Spleen (tissue), 11 donors: ENCODE results near the gene GTF2H2C. TPM values are rescaled to one million over a fixed set of nuclear protein-coding genes. Genes with fewer than 3 reads are reported as not detected.

ENCODE experiments used
- DNase-seq: peaks from one replicate; pipeline ENCODE4 v3.0.0-alpha.2; 2020
- H3K27ac ChIP-seq, 8 donors: fragments of 200-600 bp; sonication (generic) in 7 of 8; 1 replicate in 4 of 8; 2 replicates in 4 of 8; pipeline versions ENCODE4 v1.5.0 to v1.8.0; 2016 to 2021; ENCODE audit warnings: inconsistent platforms in 4 of 8, mild to moderate bottlenecking in 4 of 8, moderate library complexity in 1 of 8
- H3K27me3 ChIP-seq, 7 donors: fragments of 200-600 bp; sonication (generic) in 6 of 7; replicated peaks in 1 of 7; 1 replicate in 4 of 7; 2 replicates in 3 of 7; pipeline versions ENCODE4 v1.5.0 to v1.8.0; 2016 to 2021; ENCODE audit warnings: inconsistent platforms in 3 of 7, mild to moderate bottlenecking in 1 of 7
- H3K36me3 ChIP-seq, 6 donors: fragments of 200-600 bp; sonication (generic) in 5 of 6; 1 replicate in 4 of 6; 2 replicates in 2 of 6; pipeline versions ENCODE4 v1.5.0 to v1.8.0; 2016 to 2021; ENCODE audit warnings: inconsistent platforms in 2 of 6
- H3K4me1 ChIP-seq, 6 donors: fragments of 200-600 bp; sonication (generic) in 5 of 6; 1 replicate in 3 of 6; 2 replicates in 3 of 6; pipeline versions ENCODE4 v1.5.0 to v1.8.0; 2016 to 2021; ENCODE audit warnings: inconsistent platforms in 3 of 6
- H3K4me3 ChIP-seq, 8 donors: fragments of 200-600 bp; sonication (generic) in 7 of 8; 1 replicate in 4 of 8; 2 replicates in 4 of 8; pipeline versions ENCODE4 v1.5.0 to v1.8.0; 2016 to 2021; ENCODE audit warnings: inconsistent platforms in 4 of 8, mild to moderate bottlenecking in 4 of 8, moderate library complexity in 2 of 8
- H3K9me3 ChIP-seq, 8 donors: fragments of 200-600 bp; sonication (generic) in 7 of 8; 1 replicate in 4 of 8; 2 replicates in 4 of 8; pipeline versions ENCODE4 v1.5.0 to v1.8.0; 2016 to 2021; ENCODE audit warnings: inconsistent platforms in 4 of 8
- POLR2A ChIP-seq, 3 donors: fragments of 450-650 bp; IDR thresholded peaks; one replicate each; pipeline ENCODE4 v1.5.1; 2017; ENCODE audit warnings: antibody characterized with exemption in 3 of 3, mild to moderate bottlenecking in 1 of 3
- POLR2AphosphoS5 ChIP-seq, 3 donors: sonication (generic); formaldehyde crosslinking; IDR thresholded peaks; one replicate each; pipeline ENCODE4 v1.5.1; 2017; ENCODE audit warnings: antibody characterized with exemption in 3 of 3
- WGBS, 5 donors: extraction: QIAGEN DNeasy Blood & Tissue Kit in 3 of 5; methylation state at CpG; one replicate each; pipeline versions ENCODE4 v1.1.5 to v1.1.7; 2013 to 2018; 5-methylcytosine and 5-hydroxymethylcytosine counted together
- intact Hi-C: fragments of 100-400 bp; cut with DNase I; formaldehyde crosslinking; loops from one replicate; pipeline ENCODE4 v1.15.0; 2023; ENCODE audit warnings: low total_unique reads
- polyA plus RNA-seq, 3 donors: library from polyadenylated mRNA; stranded (reverse); fragments of 200-250 nt; gene quantifications; one replicate each; pipeline ENCODE4 v1.2.1, GENCODE V29; 2013
- total RNA-seq, 7 donors: library from RNA; depleted of rRNA in 3 of 7; stranded (reverse); fragments of >200 nt in 3 of 7; fragmentation: NEBNext Ultra II Directional in 4 of 7; extraction: Animal tissue kit (Norgen Biotek cat#: 25700) in 4 of 7; gene quantifications; one replicate each; pipeline versions ENCODE4 v1.1.0 to v1.2.1, GENCODE V29; 2016 to 2021
- TF ChIP-seq, protein P1 (sequence below), 11 experiments: fragments of 200-600 bp in 7 of 11; fragments of 450-650 bp in 4 of 11; sonication (generic) in 4 of 11; IDR thresholded peaks in 8 of 11; conservative IDR thresholded peaks in 3 of 11; 1 replicate in 7 of 11; 2 replicates in 4 of 11; pipeline versions ENCODE4 v1.4.0 to v1.8.0; 2016 to 2021; ENCODE audit warnings: antibody characterized with exemption in 11 of 11, inconsistent platforms in 4 of 11, mild to moderate bottlenecking in 1 of 11
- donor health status: healthy with polysubstance abuse.
- donor health status: DM: no; HTN: no; CAD: no; lungs with moderate emphysema.
- donor health status: DM: no; HTN: no; CAD: no.
- donor health status: Bipolar disorder and iron deficiency.
- donor health status: healthy.
- donor health status: DM: no; HTN: no; CAD: no.
- donor health status: DM: yes; HTN: yes; CAD: no.

GTF2H2C gene
- total and polyA plus RNA-seq, 10 donors: 11.1 to 37.1 (median 24.5) TPM

DNA sequence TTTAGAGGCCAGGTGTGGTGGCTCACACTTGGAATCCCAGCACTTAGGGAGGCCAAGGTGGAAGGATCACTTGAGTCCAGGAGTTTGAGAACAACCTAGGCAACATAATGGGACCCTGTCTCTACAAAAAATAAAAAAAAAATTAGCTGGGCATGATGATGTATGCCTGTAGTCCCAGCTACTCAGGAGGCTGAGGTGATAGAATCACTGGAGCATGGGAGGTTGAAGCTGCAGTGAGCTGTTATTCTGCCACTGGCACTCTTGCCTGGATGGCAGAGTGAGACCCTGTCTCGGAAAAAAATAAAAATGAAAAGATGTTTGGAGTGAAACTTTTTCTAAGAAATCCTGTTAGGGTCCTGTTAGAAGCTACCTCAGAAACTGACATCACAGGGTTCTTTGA lies 43.2 kb upstream of the GTF2H2C start:
- DNase-seq: no peak
- Histone ChIP-seq H3K9me3 (no peaks in the 10 kb centered on the region), H3K4me1 (no peaks in the 10 kb centered on the region), H3K27me3 (no peaks in the 10 kb centered on the region), H3K4me3 (no peak overlapping the region), H3K36me3 (no peaks in the 10 kb centered on the region), H3K27ac (no peak overlapping the region)
- 77 to 100% (median 97%) methylated on average over 1 of the region's 1 CpG for WGBS, 5 donors
- intact Hi-C loops: no loop called here
- TF ChIP-seq, protein P1, sequence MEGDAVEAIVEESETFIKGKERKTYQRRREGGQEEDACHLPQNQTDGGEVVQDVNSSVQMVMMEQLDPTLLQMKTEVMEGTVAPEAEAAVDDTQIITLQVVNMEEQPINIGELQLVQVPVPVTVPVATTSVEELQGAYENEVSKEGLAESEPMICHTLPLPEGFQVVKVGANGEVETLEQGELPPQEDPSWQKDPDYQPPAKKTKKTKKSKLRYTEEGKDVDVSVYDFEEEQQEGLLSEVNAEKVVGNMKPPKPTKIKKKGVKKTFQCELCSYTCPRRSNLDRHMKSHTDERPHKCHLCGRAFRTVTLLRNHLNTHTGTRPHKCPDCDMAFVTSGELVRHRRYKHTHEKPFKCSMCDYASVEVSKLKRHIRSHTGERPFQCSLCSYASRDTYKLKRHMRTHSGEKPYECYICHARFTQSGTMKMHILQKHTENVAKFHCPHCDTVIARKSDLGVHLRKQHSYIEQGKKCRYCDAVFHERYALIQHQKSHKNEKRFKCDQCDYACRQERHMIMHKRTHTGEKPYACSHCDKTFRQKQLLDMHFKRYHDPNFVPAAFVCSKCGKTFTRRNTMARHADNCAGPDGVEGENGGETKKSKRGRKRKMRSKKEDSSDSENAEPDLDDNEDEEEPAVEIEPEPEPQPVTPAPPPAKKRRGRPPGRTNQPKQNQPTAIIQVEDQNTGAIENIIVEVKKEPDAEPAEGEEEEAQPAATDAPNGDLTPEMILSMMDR (IDR thresholded peaks at IDR 0.05 in 8 of 11, conservative IDR thresholded peaks at IDR 0.05 in 3 of 11): no peak
- TF ChIP-seq POLR2A (IDR thresholded peaks at IDR 0.05): no peak
- no peak for TF ChIP-seq POLR2AphosphoS5 (IDR thresholded peaks at IDR 0.05)

DNA sequence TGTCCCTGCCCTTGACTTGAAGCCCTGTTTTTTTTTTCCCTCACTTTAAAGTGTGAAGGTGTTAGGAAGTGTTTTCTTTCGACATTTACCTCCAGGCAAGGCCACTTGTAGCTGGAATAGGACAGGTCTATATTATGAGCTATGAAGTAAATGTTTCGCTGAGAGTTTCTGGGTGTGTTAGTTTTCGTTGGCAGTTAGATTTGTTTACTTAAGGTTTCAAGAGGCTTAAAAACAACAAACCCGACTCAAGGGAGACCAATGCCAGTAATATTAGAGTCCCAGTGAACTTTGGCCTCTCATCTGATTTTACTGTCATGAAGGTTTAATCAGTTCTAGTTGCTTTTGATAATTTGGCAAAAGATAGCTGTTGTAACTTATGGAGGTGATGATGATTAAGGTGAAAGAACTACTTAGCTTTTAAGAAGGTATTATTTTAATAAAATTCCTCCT lies 42.2 kb upstream of the GTF2H2C start:
- DNase-seq: no peak
- Histone ChIP-seq H3K27me3 (no peaks in the 10 kb centered on the region), H3K27ac (no peak overlapping the region), H3K36me3 (no peaks in the 10 kb centered on the region), H3K4me1 (no peaks in the 10 kb centered on the region), H3K9me3 (no peaks in the 10 kb centered on the region), H3K4me3 (no peak overlapping the region)
- intact Hi-C loops: no loop called here
- WGBS, 5 donors: 48 to 73% (median 66%) methylated on average over 4 of the region's 4 CpGs
- TF ChIP-seq, protein P1 (IDR thresholded peaks at IDR 0.05 in 8 of 11, conservative IDR thresholded peaks at IDR 0.05 in 3 of 11): no peak
- TF ChIP-seq POLR2AphosphoS5 (IDR thresholded peaks at IDR 0.05) (no peak), POLR2A (IDR thresholded peaks at IDR 0.05) (no peak)

DNA sequence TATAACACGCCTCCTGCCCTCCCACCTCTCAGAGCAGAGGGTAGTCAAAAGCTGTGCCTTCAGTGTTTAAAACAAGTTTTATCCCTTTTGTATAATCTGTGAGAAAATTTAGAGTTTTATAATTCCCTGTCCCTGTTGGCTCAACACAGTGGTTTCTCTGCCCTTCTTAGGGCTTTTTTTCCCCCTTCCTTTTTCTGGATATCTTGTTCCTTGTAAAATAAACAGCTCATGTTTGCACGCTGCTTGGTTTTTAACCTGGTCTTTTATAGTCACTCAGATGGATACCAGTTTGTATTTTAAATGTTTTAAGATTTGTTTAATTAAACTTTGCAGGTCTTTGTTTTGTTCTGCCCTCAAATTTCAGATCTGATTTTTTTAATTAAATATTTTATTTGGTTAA lies 40.7 kb upstream of the GTF2H2C start:
- 65 to 90% (median 83%) methylated on average over 2 of the region's 2 CpGs for WGBS, 5 donors
- TF ChIP-seq, protein P1 (IDR thresholded peaks at IDR 0.05 in 8 of 11, conservative IDR thresholded peaks at IDR 0.05 in 3 of 11): no peak
- TF ChIP-seq POLR2AphosphoS5 (IDR thresholded peaks at IDR 0.05) (no peak), POLR2A (IDR thresholded peaks at IDR 0.05) (no peak)
- H3K4me1 ChIP-seq: no peaks in the 10 kb centered on the region
- H3K27ac ChIP-seq: no peak overlapping the region
- H3K9me3 ChIP-seq: no peaks in the 10 kb centered on the region
- H3K27me3 ChIP-seq: no peaks in the 10 kb centered on the region
- DNase-seq: no peak
- intact Hi-C loops: no loop called here
- H3K4me3 ChIP-seq: no peak overlapping the region
- no peaks in the 10 kb centered on the region for H3K36me3 ChIP-seq

DNA sequence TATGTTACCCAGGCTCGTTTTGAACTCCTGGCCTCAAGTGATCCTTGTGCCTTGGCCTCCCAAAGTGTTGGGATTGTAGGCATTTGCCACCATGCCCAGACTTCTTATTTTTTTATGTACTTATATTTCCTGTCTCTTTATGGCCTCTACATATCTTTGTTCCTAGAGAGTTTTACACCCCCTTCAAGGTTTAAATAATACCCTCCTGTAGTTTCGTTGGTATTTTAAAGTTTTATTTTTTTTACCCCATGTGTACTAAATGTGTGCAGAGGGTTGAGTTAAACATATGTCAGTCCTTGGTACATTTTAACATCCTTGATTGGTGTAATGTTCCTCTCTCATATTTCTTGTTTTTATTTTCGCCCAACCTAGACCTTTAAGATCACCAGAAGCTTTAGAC lies 38.0 kb upstream of the GTF2H2C start:
- Histone ChIP-seq H3K27ac (no peak overlapping the region), H3K4me1 (no peaks in the 10 kb centered on the region), H3K9me3 (no peaks in the 10 kb centered on the region), H3K4me3 (no peak overlapping the region), H3K36me3 (no peaks in the 10 kb centered on the region), H3K27me3 (no peaks in the 10 kb centered on the region)
- TF ChIP-seq, protein P1 (IDR thresholded peaks at IDR 0.05 in 8 of 11, conservative IDR thresholded peaks at IDR 0.05 in 3 of 11): no peak
- no peak for TF ChIP-seq POLR2A (IDR thresholded peaks at IDR 0.05)
- TF ChIP-seq POLR2AphosphoS5 (IDR thresholded peaks at IDR 0.05): no peak
- intact Hi-C loops: no loop called here
- no peak for DNase-seq
- WGBS, 5 donors: 74 to 82% (median 79%) methylated on average over 3 of the region's 3 CpGs
